ENCODE data around the gene CHP2.

- TF ChIP-seq MYC (IDR thresholded peaks at IDR 0.05; ENCODE audit: low read depth, low read length), result no peak
- TF ChIP-seq JUN (IDR thresholded peaks at IDR 0.05; ENCODE audit: borderline replicate concordance, insufficient read depth, insufficient read length, low read depth), result no peak
- TF ChIP-seq, protein P1, sequence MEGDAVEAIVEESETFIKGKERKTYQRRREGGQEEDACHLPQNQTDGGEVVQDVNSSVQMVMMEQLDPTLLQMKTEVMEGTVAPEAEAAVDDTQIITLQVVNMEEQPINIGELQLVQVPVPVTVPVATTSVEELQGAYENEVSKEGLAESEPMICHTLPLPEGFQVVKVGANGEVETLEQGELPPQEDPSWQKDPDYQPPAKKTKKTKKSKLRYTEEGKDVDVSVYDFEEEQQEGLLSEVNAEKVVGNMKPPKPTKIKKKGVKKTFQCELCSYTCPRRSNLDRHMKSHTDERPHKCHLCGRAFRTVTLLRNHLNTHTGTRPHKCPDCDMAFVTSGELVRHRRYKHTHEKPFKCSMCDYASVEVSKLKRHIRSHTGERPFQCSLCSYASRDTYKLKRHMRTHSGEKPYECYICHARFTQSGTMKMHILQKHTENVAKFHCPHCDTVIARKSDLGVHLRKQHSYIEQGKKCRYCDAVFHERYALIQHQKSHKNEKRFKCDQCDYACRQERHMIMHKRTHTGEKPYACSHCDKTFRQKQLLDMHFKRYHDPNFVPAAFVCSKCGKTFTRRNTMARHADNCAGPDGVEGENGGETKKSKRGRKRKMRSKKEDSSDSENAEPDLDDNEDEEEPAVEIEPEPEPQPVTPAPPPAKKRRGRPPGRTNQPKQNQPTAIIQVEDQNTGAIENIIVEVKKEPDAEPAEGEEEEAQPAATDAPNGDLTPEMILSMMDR (IDR thresholded peaks at IDR 0.05; ENCODE audit: extremely low read depth in 1 of 2, insufficient read depth in 1 of 2, low read depth in 1 of 2, low read length in 2 of 2), result no peak
- no peak for TF ChIP-seq POLR2A (IDR thresholded peaks at IDR 0.05; ENCODE audit: low read depth, low read length)
- no peak for TF ChIP-seq FOS (IDR thresholded peaks at IDR 0.05; ENCODE audit: borderline replicate concordance, insufficient read depth, low read length)
- no peak for TF ChIP-seq MAX (IDR thresholded peaks at IDR 0.05; ENCODE audit: insufficient read depth, insufficient read length)
- no peak for TF ChIP-seq GATA2 (IDR thresholded peaks at IDR 0.05; ENCODE audit: insufficient read depth, insufficient read length, low read depth, low read length)
Measured at GRCh38 chr16:23710504-23710903, 44.3 kb upstream of the CHP2 start.

All from endothelial cell of umbilical vein (primary cell).